CD4-positive, alpha-beta T cell treated with Interleukin-15 for 1 hour (primary cell): ENCODE data around the gene MSMP.
A peak's percentile ranks its signal among the peaks of the same experiment; 100 is the strongest.

Experiments
- DNase-seq: peaks from one replicate; pipeline ENCODE4 v3.0.0-alpha.2; 2020

Gene MSMP

DNA sequence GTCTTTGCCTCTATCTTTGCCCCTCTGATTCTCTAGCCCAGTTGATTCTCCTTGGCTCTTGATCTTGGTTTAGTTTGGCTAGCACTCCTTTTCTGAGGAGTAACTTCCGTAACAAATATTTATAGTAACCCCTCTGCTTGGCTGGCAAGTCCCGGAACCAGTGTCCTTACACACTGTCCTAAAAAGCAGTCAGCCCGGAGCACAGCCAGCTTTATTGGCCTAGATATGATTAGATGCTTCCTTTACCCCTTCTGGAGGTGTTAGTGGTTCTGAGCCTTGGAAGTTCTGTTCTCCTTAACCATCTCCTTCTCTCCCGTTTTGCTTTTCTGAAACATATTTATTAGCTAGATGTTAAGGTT lies 17.0 kb upstream of the MSMP start:
- DNase-seq, result no peak

GRCh38 chr9:35769763-35770162 lies 15.7 kb upstream of the MSMP start:
- DNase-seq, result no peak

- DNase-seq, result no peak
Observed at GRCh38 chr9:35767458-35767857, 13.4 kb upstream of the MSMP start.

GRCh38 chr9:35766997-35767396 lies 12.9 kb upstream of the MSMP start:
- no peak for DNase-seq

GRCh38 chr9:35763803-35764202 lies 9.7 kb upstream of the MSMP start:
- DNase-seq, result no peak

DNA sequence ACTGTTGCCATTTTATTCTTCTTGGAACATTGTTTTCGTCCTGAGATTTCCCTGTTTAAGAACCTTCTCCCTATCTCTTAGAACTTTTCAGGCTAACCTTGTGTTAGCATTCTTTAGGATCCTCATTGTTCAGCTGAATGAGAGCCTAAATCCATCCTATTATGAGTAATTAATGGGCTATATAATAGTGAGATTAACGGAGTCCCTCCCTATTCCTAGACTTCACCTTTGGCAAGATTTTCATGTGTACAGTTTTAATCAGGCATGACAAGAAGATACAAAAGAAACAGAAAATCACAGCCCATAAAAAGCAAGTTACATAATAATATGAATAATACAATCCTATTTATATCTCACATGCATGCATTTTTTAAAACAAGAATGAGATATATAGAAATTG lies 9.1 kb upstream of the MSMP start:
- DNase-seq, result no peak

GRCh38 chr9:35760651-35761050 lies 6.6 kb upstream of the MSMP start:
- DNase-seq, result no peak

DNA sequence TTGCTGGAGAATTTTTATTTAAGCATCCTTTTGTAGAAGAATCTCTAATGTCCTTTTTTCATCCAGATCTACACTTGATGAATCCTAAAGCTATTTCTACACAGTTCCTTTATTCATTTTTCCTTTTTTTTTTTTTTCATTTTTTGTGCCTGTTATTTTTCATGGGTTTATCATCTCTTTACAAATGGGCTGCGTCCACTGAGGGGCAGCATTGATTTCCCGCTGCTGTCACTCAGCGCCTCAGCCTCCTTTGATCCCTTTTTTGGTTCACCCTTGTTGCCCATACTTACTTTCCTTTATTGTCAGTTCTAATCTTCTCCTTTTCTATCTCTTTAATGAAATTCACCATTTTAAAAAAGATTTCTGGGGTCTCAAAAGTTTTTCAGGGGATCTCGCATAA lies 5.7 kb upstream of the MSMP start:
- no peak for DNase-seq

GRCh38 chr9:35758475-35759050 lies 4.5 kb upstream of the MSMP start:
- DNase-seq, result no peak

GRCh38 chr9:35757892-35758275 lies 3.8 kb upstream of the MSMP start:
- no peak for DNase-seq

DNA sequence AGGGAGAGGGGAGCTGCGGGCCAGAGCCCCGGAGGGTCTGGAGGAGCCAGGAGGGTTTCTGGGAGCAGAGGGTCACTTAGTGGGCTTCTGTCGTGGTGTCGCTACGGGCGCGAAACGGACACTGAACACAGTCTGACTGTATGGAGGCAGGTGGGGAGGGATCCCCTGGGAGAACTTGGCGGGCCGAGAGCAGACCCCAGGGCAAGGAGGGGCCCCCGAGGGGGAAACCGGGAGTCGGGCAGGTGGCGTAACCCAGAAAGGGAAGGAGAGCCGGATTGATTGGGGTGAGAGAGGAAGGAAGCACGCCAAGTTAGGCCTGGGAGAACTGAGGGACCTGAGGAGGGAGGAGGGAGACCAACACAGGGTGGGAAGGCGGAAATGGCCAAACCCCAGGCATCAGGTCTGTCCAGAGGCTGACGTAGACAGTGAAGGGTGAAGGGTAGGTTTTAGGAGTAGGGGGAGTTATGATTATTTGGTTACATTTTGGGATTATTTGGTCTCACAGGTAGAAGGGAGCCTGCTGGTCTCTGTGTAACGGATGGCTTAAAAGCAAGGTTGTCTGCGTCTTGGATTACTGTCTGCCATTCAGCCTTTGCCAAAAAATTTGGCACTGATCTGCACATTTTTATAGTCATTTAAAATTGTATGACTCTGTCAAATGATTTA lies 3.3 kb upstream of the MSMP start:
- no peak for DNase-seq

DNA sequence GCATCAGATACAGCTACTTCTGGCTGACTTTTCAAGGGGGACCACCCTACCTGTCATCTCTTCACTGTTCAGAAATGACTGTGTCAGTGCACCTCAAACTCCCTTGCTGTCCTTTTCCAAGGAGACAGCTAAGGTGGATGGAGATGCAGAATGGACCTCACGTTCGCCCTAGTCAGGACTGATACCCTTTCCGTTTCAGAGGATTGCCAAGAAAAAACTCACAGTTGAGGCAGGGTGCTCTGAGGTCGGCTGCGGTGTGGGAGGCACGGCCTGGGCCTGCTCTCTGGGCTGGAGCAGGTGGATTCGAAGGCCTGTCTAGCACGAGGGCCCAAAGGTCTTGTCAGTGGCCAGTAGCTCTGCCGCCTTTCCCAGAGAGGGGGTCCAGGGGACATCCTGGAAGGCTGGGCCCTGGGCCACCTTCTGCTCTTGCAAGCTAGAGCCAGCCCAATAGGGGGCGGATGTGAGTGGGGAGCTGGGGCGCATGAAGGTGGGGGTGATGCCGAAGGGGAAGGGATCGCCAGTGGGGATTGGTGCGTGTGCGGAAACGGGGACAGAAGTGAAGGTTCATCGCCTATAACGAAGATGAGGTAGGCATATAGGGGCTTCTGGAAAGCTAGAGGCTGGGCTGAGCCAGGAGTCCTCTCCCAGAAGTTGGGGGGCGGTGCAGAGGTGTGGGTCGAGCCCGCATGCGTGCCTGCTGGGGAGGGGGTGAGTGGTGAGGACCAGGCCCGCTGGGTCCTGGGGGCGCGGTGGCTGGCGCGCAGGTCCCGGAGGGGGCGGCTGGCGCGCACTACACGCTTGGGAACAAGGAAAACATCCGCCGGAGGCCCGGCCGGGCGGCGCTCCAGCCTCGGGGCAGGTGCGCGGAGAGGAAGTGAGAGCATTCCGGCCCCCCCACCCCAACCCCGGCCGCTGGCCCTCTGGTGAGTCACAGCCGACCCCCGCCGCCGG lies 2.5 kb upstream of the MSMP start:
- DNase-seq, result peak; percentile 71

DNA sequence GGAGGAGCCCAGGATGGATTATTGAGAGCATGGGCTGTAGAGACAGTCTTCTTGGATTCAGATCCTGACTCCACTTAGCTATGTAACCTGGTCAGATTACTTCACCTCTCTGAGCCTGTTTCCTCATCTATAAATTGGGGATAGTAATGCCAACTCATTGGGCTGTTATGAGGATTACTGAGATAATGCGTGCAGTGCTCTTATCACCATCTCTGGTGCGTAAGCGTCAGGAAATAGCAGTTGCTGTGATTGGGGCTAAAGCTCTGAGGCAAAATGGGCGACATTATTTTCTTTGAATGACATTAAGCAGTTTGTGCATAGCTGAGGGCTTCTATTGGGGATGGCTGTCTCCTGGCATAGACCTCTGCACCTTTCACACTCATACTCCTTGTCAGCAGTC lies 995 bp upstream of the MSMP start:
- no peak for DNase-seq

DNA sequence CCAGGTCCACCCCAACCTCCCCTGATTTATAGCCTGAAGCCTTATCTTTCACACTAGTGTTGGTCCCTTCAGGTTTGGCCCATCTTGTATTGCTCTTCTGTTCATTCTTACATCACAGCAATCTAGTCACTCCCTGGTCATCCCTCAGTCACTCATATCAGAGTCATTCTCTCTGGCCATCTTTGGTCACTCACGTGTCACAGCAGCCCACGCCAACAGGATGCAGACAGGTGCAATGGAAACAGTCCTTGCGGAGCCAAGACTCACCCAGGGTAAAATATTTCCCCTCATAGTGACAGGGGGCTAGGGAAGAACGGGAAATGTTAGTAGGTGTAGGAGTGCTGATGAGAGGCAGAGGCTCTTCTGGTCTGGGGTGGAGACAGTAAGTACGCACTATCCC lies 610 bp downstream of the MSMP start:
- no peak for DNase-seq

DNA sequence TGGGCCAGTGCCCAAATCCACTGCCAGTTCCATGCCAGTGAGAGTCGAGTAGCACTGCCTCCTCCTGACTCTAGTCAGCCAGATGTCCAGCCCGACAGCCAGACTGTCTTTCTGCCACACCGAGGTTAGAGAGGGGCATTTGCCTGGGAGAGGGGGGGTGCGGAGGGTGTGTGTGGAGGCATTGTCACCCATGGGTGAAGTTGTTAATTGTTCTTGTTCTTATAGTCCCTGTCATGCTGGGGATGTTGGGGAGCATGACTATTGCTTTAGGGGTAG lies 3.9 kb downstream of the MSMP start:
- no peak for DNase-seq

DNA sequence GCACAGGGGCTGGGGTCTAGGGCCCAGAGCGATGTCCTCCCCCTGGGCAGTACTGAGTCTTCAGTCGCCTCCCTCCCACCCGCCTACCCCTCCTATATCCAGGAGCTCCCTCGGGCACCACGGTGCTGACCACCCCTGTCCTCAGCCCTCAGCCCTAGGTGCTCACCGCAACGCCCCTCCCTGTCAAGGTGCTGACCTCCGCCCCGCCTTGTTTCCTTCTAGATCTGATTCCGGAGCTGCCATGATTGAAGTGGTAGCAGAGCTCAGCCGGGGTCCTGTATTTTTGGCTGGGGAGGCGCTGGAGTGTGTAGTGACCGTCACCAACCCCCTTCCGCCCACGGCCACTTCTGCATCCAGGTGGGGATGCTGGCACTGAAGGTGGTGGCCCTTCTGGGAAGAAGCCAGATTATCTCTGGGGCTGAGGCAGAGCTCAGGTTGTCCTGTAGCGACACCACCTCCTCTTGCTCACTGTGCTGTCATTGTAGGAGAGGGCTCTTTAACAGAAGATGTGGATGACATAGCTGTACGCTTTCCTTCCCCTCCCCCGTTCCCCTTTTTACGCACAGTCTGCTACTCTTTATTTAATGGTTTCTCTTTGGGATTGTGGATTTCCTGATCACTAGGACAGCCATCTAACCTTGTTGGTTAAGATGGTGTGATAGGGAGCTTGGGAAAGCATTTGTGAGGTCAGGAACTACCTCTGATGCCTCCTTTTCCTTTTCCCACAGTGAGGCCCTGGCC lies 4.4 kb downstream of the MSMP start:
- no peak for DNase-seq

DNA sequence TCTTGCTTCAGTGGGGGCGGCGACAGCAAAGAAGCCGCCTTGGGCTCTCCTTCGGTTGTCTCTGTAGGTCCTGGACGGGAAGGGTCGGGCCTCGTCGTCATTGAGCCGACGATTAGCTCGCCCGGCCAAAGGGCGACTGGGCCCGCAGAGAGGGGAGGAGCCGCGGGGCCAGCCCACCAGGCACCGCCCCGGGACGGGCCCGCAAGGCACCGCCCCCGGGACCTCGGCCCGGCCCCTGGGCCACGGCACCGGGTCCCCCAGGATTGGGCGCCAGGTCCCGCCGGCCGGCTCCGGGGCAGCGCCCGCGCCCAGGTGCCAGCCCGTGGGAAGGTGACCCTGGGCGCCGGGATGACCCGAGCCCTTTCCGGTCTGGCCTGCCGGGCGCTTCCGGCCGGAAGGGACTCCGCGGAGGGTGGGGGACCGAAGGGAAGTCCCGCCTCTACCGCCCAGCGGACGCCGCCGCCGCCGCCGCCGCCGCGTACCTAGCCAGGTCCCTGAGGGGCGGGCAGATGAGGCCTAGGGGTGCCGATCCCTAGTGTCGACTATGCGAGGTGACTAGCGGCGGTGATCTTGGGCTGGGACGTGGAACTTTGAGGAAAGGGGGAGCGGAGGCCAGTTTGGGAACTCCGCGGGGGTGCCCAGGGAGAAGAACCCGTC lies 5.1 kb downstream of the MSMP start, which contains the start of the genes GBA2 and RGP1:
Gene GBA2 (minus strand): TSS at position 371 of the 657 bp plus-strand sequence. CDS start 524 bp downstream, outside the sequence.
Gene RGP1 (plus strand): TSS at position 430 of the 657 bp plus-strand sequence. CDS start 469 bp downstream, outside the sequence.
- DNase-seq, result peak; percentile 66

- no peak for DNase-seq
Observed at GRCh38 chr9:35748242-35748857, 5.7 kb downstream of the MSMP start.

DNA sequence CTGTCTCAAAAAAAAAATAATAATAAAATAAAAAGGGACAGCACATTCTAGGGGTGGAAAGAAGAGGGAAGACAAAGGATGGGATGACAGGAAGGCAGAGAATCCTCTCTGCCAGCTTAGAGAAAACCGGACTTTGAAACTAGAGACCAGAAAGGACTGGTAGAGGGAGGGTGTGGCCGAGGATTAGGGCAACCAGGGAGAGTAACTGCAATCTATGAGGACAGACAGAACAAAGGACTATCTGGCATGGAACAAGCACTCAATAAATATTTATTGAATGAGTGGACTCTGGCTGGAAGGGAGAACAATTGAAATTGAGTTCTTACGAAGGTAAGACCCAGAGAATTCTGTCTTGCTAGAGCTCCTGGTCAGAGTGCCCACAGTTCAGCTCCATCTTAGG lies 7.5 kb downstream of the MSMP start:
- no peak for DNase-seq

DNA sequence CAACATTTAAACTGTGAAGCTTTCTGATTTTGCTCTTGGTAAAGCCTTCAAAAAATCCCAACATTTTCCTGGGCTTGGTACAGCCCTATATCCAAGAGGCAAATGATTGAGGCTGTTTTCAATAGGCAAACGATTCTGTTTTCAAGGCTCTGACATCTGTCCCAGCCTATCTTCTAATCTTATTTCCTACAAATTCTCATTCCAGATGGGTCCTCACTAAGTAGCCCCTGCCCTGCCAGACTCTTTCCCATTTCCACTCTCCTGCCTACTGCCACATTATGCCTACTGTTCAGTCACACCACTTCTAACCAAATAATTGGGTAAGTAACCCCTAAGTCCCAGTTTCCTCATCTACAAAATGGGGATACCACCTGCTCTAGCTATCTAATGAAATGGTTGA lies 8.5 kb downstream of the MSMP start:
- DNase-seq, result no peak

GRCh38 chr9:35743880-35744518 lies 10.1 kb downstream of the MSMP start:
- no peak for DNase-seq

GRCh38 chr9:35743452-35743851 lies 10.6 kb downstream of the MSMP start:
- DNase-seq, result no peak
